Smooth muscle cell (in vitro differentiated cells): ENCODE results near the gene MARCHF10. TPM values are rescaled to one million over a fixed set of nuclear protein-coding genes. Genes with fewer than 3 reads are reported as not detected.

ENCODE experiments used
- DNase-seq: peaks from one replicate; lab custom pipeline; 2025; ENCODE audit not compliant: unreplicated experiment; lab: John Stamatoyannopoulos, UW
- H2AFZ ChIP-seq: fragments of 200-600 bp; sonication (generic); 2 replicates; pipeline ENCODE4 v1.6.0; 2016; ENCODE audit warnings: antibody characterized with exemption, low read depth, mild to moderate bottlenecking
- H3F3A ChIP-seq: fragments of 200-600 bp; sonication (generic); 2 replicates; pipeline ENCODE4 v1.6.0; 2017; ENCODE audit warnings: antibody characterized with exemption, low read depth
- H3K27ac ChIP-seq: fragments of 200-600 bp; sonication (generic); 2 replicates; pipeline ENCODE4 v1.5.1; 2016; ENCODE audit warnings: low read depth, mild to moderate bottlenecking
- H3K27me3 ChIP-seq: fragments of 200-600 bp; sonication (generic); 2 replicates; pipeline ENCODE4 v1.6.1; 2016; ENCODE audit warnings: low read depth, mild to moderate bottlenecking
- H3K36me3 ChIP-seq: fragments of 200-600 bp; sonication (generic); 2 replicates; pipeline ENCODE4 v1.5.1; 2016; ENCODE audit warnings: low read depth
- H3K4me1 ChIP-seq: fragments of 200-600 bp; sonication (generic); 2 replicates; pipeline ENCODE4 v1.5.1; 2016; ENCODE audit warnings: low read depth
- H3K4me2 ChIP-seq: fragments of 200-600 bp; sonication (generic); 2 replicates; pipeline ENCODE4 v1.6.0; 2016; ENCODE audit warnings: mild to moderate bottlenecking
- H3K4me3 ChIP-seq: fragments of 200-600 bp; sonication (generic); 2 replicates; pipeline ENCODE4 v1.5.1; 2016; ENCODE audit warnings: mild to moderate bottlenecking
- H3K79me2 ChIP-seq: fragments of 200-600 bp; sonication (generic); 2 replicates; pipeline ENCODE4 v1.6.0; 2016; ENCODE audit warnings: low read depth, mild to moderate bottlenecking
- H3K9ac ChIP-seq: fragments of 200-600 bp; sonication (generic); 2 replicates; pipeline ENCODE4 v1.6.0; 2016; ENCODE audit warnings: low read depth
- H3K9me3 ChIP-seq: fragments of 200-600 bp; sonication (generic); replicated peaks from 2 replicates; pipeline ENCODE4 v1.5.1; 2016; ENCODE audit warnings: low read depth
- H4K20me1 ChIP-seq: fragments of 200-600 bp; sonication (generic); 2 replicates; pipeline ENCODE4 v1.6.0; 2016; ENCODE audit warnings: low read depth
- WGBS: methylation state at CpG from one replicate; pipeline ENCODE4 v1.1.7; 2016; ENCODE audit warnings: low lambda C conversion rate; 5-methylcytosine and 5-hydroxymethylcytosine counted together
- polyA plus RNA-seq: library from polyadenylated mRNA; unstranded; fragments of >200 nt; fragmentation: Nextera tagmentation; extraction: Ambion mirVana; gene quantifications from 2 replicates; pipeline ENCODE4 v1.2.1, GENCODE V29; 2016
- total RNA-seq: library from RNA; depleted of rRNA; stranded (reverse); fragments of >200 nt; gene quantifications from 2 replicates; pipeline ENCODE4 v1.2.3, GENCODE V29; 2014
- TF ChIP-seq, protein P1 (sequence below): fragments of 200-600 bp; sonication (generic); IDR thresholded peaks from 2 replicates; pipeline ENCODE4 v1.5.1; 2017; ENCODE audit warnings: borderline replicate concordance, mild to moderate bottlenecking, antibody characterized with exemption; ENCODE audit not compliant: insufficient read depth, poor library complexity, severe bottlenecking

Gene MARCHF10
- total and polyA plus RNA-seq, 2 experiments from 2014 or later = not detected

DNA sequence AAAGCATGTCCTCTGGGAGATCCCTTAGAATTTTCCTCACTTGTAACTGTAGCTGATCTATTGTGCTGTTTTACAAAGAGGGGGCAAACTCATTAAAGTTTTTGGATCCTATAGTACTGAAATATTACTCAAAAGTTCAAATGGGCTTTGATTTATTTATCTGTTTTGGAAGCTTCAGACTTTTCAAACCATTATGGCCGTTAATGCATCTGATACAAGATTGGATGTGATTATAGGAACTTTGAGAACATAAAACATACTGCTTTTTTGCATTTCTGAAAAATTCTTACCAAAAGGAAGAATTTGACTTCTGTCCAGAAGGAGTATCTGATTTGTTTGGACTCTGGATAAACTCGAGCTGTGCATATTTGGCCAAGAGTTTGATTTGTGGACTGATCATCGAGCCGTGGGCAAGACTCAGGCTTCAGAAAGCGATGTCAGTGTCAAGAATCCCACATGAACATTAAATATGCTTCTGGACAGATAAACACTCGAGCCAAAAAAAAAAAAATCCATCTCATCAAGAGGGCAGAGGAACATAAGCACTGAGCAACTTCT, 8.2 kb upstream of the MARCHF10 start:
- Histone ChIP-seq H3K27me3 (no peaks in the 10 kb centered on the region), H3K27ac (no peak overlapping the region), H3K4me2 (no peak overlapping the region)

DNA sequence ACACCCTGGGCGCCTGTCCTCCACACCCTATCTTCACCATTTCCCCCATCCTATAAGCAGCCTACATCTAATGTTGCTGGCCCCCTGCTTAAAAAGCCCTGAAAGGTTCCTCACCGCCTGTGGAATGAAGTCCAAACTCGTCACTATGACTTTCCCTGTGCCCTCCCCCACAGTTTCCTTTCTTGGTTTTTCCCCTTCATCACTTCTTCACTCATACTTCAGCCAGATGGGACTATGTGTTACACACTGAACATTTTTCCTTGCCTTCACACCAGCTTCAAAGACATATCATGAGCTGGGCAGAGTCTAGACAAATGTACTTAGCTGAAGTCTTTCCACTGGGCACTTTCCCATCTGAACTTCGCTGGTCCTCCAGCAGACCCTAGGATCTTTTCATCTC, 1.5 kb upstream of the MARCHF10 start:
- Histone ChIP-seq H3K79me2 (no peaks in the 10 kb centered on the region), H3K4me3 (no peak overlapping the region), H3K9me3 (peaks cover 3% of the 10 kb centered on the region), H3K27me3 (no peaks in the 10 kb centered on the region), H4K20me1 (no peaks in the 10 kb centered on the region), H3K4me2 (no peak overlapping the region), H3F3A (no peaks in the 10 kb centered on the region), H3K4me1 (peaks cover 11% of the 10 kb centered on the region), H2AFZ (no peak overlapping the region), H3K27ac (peak overlapping the region; percentile 27), H3K9ac (no peak overlapping the region), H3K36me3 (no peaks in the 10 kb centered on the region)
- TF ChIP-seq, protein P1, sequence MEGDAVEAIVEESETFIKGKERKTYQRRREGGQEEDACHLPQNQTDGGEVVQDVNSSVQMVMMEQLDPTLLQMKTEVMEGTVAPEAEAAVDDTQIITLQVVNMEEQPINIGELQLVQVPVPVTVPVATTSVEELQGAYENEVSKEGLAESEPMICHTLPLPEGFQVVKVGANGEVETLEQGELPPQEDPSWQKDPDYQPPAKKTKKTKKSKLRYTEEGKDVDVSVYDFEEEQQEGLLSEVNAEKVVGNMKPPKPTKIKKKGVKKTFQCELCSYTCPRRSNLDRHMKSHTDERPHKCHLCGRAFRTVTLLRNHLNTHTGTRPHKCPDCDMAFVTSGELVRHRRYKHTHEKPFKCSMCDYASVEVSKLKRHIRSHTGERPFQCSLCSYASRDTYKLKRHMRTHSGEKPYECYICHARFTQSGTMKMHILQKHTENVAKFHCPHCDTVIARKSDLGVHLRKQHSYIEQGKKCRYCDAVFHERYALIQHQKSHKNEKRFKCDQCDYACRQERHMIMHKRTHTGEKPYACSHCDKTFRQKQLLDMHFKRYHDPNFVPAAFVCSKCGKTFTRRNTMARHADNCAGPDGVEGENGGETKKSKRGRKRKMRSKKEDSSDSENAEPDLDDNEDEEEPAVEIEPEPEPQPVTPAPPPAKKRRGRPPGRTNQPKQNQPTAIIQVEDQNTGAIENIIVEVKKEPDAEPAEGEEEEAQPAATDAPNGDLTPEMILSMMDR = no peak
- WGBS = 78% methylated on average over 4 of the region's 4 CpGs
- DNase-seq = no peak

More for the DNA sequence above, 8.2 kb upstream of the MARCHF10 start:
- H3K36me3 ChIP-seq = no peaks in the 10 kb centered on the region
- TF ChIP-seq, protein P1 = no peak
- peak overlapping the region; percentile 51 for H2AFZ ChIP-seq
- H3K4me3 ChIP-seq = no peak overlapping the region
- WGBS = 94% methylated on average over 6 of the region's 6 CpGs
- H3F3A ChIP-seq = peaks cover 20% of the 10 kb centered on the region
- H4K20me1 ChIP-seq = no peaks in the 10 kb centered on the region
- H3K9ac ChIP-seq = no peak overlapping the region
- H3K4me1 ChIP-seq = peaks cover 17% of the 10 kb centered on the region
- peaks cover 3% of the 10 kb centered on the region for H3K9me3 ChIP-seq
- H3K79me2 ChIP-seq = no peaks in the 10 kb centered on the region
- DNase-seq = no peak

DNA sequence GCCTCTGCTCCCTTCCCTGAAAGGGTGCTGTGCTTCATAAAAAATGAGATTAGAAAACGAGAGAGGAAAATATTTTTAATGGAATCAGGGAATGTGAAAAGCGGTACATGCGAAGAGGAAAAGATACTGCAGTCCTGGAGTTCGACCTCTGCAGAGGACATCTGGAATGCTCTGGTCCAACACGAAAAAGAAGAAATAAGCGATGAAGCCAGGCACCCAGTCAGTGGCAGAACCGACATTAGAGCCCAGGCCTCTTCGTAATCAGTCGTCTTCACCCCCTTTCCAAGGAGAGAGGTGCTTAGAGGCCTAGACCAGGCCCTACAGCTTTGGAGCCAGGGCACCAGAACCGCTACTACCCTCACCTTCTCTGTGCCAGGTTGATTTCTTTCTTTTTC, 459 bp upstream of the MARCHF10 start:
- TF ChIP-seq, protein P1 = no peak
- H3K4me2 ChIP-seq = peak overlapping the region; percentile 87
- no peaks in the 10 kb centered on the region for H3K9me3 ChIP-seq
- H3K27ac ChIP-seq = no peak overlapping the region
- peaks cover 14% of the 10 kb centered on the region for H3K4me1 ChIP-seq
- peak overlapping the region; percentile 40 for H3K4me3 ChIP-seq
- H3K79me2 ChIP-seq = no peaks in the 10 kb centered on the region
- WGBS = 75% methylated on average over 10 of the region's 10 CpGs
- H3K36me3 ChIP-seq = no peaks in the 10 kb centered on the region
- no peaks in the 10 kb centered on the region for H4K20me1 ChIP-seq
- no peak for DNase-seq
- no peaks in the 10 kb centered on the region for H3F3A ChIP-seq
- no peak overlapping the region for H3K9ac ChIP-seq
- no peak overlapping the region for H2AFZ ChIP-seq
- no peaks in the 10 kb centered on the region for H3K27me3 ChIP-seq

DNA sequence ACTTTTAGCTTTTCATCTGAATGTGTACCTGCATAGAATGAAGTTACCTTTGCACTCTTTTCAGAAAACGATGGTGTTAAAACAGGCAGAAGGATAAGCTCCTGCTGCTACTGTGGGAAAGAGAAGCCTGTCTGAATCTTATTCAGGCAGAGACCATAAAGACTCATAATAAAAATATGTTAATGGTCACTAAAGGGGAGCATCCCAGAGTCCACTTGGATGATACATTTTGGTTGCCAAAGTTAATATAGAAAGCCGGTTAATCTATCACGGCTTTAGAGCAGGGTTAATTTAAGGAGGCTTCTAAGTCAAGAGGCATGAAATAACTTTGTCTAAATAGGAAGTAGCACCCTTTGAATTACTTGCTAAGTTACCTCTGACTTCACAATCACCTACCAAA, 2.9 kb downstream of the MARCHF10 start:
- Histone ChIP-seq H2AFZ (no peak overlapping the region), H3K27me3 (no peaks in the 10 kb centered on the region), H3K9ac (peak overlapping the region; percentile 92), H3K27ac (peak overlapping the region; percentile 99), H3K4me3 (no peak overlapping the region), H3K4me1 (peaks cover 14% of the 10 kb centered on the region), H3K4me2 (peak overlapping the region; percentile 66), H3K79me2 (no peaks in the 10 kb centered on the region), H3F3A (no peaks in the 10 kb centered on the region), H4K20me1 (no peaks in the 10 kb centered on the region), H3K36me3 (no peaks in the 10 kb centered on the region), H3K9me3 (no peaks in the 10 kb centered on the region)
- 52% methylated on average over 3 of the region's 3 CpGs for WGBS
- TF ChIP-seq, protein P1 = no peak
- no peak for DNase-seq
